Left renal cortex interstitium (tissue), 4 donors: ENCODE data around the gene PKD1L1. TPM values are rescaled to one million over a fixed set of nuclear protein-coding genes. Genes with fewer than 3 reads are reported as not detected.
"Not testable (repeated sequence)": the region's sequence is repeated elsewhere in the genome, so short reads cannot be mapped to it uniquely, and the experiment has no call there.

Experiments
- DNase-seq, 4 donors: peaks; one replicate each; pipeline ENCODE4 v3.0.0-alpha.2; 2013; ENCODE audit warnings: low read depth in 4 of 4, low spot score in 2 of 4, missing footprints in 1 of 4
- polyA plus RNA-seq, 4 donors: library from polyadenylated mRNA; unstranded; fragments of 120-200 nt; gene quantifications; one replicate each; pipeline ENCODE4 v1.2.1, GENCODE V29; 2013; ENCODE audit not compliant: insufficient read length in 4 of 4

Gene PKD1L1
- polyA plus RNA-seq, 4 donors = 0.14 to 0.27 (median 0.21) TPM

DNA sequence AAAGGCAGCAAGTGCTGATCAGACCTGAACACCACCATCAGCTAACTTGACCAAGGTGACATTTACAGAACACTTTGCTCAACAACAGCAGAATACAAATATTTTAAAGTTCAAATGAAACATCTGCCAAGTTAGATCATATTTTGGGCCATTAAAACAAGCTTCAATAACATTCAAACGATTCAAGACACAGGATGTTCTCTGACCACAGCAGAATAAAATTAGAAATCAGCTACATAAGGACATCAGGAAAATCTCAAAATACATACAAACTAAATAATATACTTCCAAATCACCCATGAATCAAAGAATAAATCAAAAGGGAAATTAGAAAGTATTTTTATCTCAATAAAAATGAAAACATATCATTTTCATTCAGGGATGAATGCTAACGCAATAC, 173.0 kb downstream of the PKD1L1 start:
- no peak for DNase-seq

DNA sequence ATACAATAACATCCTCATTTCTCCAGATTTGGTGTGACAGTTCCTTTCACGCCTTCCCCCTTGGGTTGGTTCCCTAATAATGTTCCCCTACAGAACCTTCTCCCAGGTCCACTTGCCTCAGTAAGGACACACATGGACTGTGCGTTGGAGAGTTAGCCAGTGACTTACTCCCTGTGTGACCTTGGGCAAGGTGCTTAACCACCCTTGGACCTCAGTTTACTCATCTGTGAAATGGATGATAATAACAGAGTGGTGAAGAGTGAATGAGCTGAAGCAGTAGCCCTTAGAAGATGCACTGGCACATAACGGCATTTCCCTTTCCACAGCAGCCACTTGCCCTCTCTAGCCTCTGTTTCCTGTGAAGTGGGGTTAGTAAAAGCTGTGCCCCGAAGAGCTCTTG, 175.8 kb downstream of the PKD1L1 start:
- no peak for DNase-seq

DNA sequence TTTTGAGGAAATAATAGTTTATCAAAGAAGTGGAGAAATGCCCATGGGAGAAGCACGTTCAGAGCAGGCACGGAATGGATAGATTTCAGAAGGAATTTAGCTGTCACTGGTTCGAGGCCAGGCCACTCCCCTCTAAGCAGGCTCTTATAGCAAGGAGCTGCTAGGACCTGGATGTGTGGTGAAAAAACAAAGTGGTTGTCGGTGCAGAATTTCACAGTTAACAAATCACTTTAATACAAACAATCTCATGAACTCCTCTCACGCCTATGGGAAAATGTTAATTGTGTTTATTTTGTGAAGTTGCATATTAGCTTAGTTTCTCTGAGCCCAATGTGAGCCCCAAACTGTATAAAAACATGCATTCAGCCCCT, 176.3 kb downstream of the PKD1L1 start:
- DNase-seq = no peak

DNA sequence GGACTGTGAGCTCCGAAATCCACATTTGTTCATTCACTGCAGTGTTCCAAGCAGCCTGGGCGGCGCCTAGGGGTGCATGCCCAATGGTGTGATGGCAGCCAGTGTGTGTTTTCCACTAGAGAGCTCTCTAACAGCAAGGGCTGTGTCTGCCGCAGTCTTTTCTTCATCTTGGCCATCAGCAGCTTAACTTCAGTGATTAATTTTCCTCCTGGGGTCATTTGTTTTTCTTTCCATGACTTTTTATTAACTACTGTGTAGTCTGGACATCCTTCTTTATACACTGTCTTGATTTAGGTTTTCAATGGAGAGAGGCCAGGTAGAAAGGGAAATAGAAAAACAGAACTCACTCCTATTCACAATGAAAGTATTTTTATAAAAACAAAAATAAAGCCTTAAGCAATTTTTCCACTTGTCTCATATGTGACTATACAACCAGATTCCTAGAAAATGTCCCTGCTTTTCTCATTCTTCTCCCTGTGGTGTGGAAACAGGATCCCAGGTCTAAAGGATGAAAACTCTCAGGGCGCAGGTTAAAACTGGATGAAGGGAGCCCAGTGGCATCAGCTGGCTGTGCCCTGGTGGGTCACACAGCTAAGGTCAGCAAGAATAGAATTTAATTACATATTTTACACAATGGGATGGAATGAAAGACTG, 176.8 kb downstream of the PKD1L1 start:
- no peak for DNase-seq

DNA sequence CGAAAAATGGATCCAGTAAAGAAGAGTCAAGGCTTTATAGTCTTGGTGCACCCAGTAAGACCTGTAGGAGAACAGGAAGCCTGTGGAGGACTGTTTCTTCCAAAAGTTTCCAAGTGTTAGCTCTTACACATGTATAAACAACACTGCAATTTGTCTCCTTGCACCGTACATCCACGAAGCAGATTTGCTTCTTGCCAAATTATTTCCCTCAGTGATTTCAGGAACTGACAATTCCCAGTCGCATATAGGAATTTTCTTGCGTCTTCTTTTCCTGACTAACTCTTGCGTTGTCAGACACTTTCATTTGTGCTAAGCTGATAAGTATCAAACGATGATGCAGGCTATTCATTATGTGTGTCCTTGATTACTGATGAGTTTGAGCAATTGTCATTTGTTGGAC, 182.1 kb downstream of the PKD1L1 start:
- DNase-seq = no peak

DNA sequence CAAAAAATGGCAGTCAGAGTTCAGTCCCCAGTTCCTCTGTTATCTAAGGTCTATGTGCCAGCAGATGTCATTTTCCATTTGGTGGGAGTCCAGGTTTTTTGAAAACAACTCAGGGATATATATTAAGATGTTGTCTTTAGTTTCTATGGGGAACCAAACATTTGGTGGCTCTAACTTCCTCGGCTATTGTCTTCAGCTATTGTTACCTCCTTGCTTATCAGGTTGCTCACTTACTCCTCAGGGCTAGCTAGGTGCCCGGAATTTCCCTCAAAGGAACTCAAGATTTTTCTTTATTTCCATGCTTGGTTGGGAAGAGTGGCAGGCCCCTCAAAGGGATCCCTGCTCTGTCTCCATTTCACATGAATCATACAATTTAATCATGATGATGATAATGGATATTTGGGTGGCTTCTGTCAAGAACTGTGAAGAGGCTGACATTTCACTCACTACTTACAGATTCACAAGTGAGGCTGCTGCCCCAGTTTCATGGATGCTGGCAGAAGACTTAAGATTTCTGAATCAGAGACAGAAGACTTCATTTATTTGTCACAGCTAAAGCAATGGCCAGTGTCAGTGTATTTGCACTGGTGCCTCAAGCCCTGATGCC, 182.8 kb downstream of the PKD1L1 start:
- no peak for DNase-seq

DNA sequence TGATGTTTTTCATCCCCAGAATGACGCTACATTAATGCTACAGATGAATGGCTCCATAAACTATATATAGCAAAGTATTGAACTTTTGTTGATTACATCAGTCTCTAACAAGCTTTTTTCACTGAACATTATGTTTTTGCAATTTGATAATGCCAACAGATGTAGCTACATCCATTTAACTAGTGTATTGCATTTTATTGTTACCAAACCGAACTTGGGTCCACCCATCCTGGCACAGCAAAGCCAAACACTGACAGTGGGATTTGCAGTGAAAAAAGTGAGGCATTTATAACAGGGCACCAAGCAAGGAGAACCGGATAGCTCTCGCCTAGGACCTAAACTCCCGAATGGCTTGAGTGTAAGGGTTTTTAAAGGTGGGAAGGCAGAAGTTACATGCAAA, 183.5 kb downstream of the PKD1L1 start:
- no peak for DNase-seq

DNA sequence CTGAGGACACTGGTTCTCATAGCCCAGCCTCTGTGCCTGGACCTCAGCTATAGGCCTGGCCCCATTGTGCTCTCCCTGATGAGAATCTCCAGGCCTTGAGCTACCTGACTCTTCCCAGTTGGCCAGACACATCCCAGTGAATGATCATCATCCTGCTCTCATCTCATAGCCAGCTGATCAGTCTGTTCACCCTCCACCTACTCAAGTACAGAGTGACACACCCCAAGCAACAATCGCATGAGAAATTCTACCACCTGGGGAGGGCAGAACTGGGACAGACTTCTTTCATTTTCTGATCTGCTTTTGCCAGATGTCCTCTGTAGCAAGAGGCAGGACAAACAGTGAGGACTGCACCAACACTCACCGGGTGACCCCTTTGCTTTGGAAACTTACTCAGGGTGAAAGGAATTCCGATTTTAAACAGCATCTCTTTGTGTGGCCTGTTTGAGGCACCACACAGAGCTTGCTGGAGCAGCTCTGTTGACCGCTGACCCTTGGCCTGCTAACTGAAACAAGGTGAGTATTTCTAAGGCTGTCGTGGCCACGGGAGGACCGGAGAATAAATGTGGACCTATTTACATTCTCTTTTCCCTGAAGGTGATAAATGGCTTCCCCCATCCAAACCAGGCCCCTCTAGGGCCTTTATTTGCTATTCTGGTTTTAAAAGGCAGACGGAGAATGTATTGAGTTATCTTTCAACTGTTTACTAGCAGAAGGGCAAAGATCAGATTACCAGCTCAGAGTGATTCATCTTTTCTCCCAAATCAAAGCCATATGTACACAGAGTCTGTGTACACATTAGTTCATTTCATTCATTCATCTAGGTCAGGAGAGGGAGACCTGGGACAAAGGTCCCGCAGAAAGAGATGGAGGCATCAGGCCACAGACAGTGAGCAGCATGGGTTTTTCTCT, 184.9 kb downstream of the PKD1L1 start:
- no peak for DNase-seq

DNA sequence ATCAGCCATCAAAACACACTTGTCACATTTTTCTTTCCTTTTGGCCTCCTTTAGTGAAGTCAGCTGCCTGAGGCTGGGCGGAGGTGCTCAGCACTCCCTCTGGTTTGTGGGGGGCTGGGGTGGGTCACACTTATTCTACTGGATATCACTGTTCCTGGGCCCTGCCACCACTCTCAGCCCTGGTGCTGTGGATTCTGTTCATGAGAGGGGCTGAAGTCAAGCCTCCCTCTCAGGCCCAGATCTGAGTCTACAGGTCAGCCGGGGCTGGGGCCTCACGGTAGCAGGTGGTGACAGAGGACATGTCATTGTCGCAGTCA, 185.6 kb downstream of the PKD1L1 start:
- DNase-seq = no peak

DNA sequence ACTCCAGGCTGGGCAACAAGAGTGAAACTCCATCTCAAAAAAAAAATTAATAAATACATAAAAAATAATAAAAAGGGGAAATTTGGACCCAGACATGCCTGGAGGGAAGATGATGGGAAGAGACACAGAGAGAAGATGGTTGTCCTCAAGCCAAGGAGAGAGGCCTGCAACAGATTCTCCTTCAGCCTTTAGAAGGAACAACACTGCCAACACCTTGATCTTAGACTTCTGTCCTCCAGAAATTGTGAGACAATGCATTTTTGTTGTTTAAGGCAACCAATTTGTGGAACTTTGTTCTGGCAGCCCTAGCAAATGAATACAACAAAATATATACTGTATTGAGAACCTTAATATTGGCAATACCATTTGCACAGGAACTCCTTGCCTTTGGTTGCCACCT, 186.1 kb downstream of the PKD1L1 start:
- DNase-seq = no peak

DNA sequence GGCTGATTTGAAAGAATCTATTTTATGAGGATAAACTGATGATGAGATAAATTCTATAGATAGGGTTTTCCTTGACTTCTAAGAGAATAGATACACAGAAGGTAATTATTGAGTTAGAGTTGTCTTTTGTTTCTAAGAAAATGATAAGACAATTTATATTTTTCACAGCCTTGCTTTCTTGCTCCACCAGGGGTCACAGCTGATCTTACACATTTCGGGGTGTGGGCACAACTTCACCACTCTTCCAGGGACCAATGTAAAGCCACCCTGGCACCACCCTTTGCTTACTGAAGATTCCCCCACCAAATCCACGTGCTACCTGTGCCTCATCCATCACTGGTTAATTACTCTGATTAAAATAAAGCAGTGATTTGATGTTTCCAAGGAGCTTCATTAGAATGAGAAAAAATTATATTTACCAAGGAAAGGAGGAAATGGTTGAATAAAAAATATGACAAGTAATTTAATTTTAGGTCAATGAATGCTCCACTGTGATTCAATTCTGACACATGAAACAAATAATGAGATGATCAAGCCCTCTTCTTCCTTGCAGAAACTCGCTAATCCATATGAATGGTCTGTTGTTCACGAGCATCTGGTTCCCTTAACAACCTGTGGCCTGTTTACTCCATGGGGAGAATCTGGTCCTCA, 189.1 kb downstream of the PKD1L1 start:
- no peak for DNase-seq

DNA sequence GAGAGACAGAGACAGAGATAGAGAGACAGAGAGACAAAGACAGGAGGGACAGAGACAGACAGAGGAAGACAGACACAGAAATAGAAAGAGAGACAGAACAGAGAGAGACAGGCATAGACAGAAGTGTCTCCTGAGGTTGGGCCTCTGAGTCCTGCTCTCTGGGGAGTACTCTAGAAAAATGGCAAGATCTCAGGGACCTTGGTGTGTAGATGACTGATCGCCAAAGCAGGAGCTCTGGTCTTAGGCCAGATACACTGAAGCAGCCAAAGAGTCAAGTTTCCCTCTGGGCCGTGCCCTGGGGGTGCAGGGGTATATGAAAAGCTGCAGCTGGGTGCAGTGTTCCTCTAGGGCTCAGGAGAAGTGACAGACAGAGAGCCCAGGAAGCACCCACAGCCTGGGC, 189.7 kb downstream of the PKD1L1 start:
- no peak for DNase-seq

DNA sequence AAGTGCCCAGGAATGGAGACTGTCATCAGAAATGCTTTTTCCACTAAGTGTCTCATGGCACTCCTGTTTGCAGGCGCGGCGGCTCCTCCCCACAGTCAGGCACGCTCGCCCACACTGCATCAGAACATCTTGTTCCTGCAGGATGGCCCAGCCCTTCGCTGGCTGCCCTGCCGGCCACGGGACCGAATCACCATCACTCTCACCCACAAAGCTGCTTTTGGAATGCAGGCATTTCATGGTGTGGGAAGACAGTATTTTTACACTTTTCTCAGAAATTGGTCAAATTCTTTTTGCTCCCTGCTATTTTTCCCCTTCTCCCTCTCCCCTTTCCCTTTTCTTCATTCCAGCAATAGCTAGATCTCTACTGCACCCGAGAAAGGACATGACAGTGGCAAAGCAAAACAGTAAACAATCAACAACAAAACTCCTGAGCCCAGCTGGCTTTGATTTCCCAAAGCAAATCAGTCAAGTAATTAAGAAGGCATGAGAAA, 190.3 kb downstream of the PKD1L1 start:
- no peak for DNase-seq

DNA sequence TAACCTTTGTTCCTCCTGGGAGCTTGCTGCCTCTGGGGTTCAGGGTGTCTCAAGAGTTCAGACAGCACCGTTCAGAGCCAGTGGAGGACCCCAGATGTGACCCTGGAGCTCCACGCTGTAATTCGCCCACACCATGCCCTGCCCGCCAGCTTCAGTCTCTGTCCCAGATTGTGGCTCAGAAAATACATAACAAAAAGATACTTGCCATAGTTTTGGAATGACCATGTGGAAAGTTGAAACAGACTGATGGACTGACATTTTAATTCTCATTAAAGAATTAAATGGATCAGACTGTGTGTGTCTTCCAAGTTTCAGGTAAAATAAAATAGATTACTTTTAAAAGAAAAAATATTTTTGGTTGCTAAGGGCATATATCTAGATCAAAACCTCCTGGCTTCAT, 191.6 kb downstream of the PKD1L1 start:
- DNase-seq = no peak

DNA sequence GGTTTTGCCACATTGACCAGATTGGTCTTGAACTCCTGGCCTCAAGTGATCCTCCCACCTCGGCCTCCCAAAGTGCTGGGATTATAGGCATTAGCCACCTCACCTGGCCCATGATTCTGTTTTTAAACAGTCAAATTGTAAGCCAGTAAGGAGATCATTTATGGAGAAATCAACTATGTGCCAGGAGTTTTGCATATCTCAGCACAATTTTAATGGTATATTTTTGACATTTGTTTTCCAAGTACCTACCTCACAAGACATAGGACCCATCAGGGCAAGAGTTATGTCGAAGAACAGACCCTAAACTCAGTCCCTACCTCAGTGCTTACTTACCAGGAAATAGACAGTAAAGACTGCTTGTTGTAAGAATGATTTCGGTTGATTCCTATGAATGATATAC, 193.0 kb downstream of the PKD1L1 start:
- DNase-seq = no peak

DNA sequence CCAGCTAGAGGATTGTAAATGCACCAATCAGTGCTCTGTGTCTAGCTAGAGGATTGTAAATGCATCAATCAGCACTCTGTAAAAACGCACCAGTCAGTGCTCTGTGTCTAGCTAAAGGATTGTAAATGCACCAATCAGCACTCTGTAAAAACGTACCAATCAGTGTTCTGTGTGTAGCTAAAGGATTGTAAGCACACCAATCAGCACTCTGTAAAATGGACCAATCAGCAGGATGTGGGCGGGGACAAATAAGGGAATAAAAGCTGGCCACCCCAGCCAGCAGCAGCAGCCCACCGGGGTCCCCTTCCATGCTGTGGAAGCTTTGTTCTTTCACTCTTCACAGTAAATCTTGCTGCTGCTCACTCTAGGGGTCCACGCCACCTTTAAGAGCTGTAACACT, 196.5 kb downstream of the PKD1L1 start:
- not testable (repeated sequence) for DNase-seq

DNA sequence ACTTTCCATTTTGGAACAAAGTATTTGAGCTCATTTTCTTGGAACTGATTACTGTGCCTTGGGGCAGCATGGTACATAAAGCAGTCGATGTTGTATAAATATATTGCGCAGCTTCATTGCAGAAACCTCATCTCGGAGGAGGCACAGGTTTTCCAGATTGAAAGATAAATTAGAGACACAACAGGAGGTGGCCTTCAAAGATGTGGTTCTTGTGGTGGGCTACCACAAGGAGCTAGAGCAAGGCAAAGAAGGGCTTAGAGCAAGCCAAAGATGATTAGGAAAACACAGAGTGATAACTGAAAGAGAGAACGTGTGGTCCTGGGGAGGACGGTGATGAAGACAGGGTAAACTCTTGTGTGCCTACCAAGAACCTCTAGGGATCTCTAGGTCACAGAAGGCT, 197.2 kb downstream of the PKD1L1 start:
- no peak for DNase-seq

DNA sequence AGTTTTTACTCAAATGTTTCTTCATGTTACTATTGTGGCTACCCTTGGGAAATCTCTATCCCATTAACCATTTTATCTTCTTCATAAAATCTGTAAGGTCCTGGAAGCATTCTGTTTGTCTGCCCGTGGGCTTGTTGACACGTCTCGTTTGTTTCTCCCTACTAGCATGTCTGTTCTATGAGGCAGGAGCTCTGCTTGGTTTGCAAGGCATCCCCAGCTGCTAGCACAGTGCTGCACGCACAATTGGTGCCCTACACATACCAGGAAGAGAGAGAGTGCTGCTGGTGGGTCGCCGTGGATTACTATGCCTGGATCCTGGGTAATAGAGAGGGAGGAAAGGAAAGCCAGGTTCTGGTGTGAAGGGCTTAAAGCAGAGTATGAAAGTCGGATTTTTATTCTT, 200.2 kb downstream of the PKD1L1 start:
- DNase-seq = no peak

DNA sequence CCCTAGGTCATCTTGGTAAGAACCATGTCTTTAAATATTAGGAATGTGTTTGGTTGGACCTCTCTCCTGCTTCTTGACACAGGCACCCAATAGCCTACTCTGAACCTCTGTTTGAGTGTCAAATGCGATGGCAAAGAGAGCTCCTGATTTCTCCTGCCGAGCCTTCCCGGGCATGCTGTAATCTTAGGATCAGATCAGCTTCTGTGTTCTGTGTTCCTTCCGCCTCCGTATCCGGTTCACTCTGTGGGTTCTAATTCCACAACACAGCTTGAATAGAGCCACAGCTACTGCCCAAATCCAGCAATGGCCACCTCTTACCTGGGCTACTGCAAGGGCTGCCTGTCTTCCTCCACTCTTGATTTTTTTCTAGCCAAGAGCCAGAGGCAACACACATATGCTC, 201.1 kb downstream of the PKD1L1 start:
- DNase-seq = no peak

DNA sequence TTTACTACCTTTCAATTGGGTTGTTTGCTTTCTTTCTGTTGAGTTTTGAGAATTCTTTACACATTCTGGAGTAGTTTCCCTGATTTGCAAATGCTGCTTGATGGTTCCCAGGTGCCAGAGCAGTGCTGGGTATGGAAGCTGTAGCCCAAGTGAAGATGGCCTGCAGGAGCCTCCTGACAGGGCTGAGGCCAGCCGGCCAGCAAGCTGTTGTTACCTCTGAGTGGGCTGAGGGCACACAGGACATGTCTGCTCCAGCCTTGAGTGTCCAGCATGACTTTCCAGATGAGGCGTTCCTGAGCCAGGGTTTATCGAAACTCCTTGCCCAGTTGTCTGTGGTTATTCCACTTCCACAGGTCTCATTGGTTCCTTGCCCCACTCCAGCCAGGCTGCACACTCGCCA, 201.8 kb downstream of the PKD1L1 start:
- DNase-seq = no peak

DNA sequence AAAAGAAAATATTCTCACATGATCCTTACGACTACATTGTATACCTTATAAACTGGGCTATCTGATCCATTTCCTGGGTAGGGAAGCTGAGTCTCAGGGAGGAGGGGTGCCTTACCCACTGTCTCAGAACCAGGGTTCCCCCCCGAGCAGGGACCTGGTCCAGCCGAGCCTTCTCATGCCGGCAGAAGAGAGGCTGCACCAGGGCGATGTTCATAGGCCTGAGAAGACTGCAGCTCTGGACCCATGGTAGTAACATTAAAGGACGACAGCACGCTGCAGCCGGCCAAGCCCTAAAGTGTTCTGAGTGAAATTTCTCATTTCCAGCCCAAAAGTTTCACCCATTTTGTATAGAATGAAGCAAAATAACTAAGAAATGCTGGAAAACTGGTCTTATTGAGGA, 203.4 kb downstream of the PKD1L1 start:
- no peak for DNase-seq
